ENCODE results near the gene LAMC3.

The LAMC3 gene

DNA sequence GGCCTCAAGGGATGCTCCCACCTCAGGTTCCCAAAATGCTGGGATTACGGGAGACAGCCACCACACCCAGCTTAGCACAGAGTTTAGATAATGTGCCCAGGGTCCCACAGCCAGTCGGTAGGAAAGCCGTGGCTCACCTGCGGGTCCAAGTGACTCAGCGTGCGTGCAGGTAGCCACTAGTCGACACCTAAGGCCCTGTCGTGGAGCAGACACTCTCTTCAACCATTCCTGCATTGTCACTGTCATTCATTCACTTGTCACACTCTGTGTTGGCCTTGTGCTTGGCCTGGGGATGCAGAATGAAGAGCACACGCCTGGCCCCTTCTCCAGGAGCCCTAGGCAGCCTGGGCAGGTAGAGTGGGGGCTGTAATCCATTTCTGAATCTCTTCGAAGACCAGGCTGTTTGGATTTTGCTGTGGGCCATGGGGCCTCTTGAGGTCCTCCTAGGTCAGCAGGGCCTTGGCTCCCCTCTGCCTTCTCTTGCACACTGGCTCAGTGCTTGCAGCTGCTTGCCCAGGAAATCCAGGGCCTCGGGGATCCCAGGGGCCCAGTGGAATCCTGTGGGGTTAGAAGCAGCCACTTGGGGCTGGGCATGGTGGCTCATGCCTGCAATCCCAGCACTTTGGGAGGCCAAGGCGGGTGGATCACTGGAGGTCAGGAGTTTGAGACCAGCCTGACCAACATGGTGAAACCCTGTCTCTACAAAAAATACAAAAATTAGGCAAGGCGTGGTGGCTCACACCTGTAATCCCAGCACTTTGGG, 81.2 kb downstream of the LAMC3 start:
- no peak for ATAC-seq
- no peak for TF ChIP-seq GLIS3 (CRISPR knock-in tag; IDR thresholded peaks at IDR 0.05)
- TF ChIP-seq SNAI2 (CRISPR knock-in tag; IDR thresholded peaks at IDR 0.05): no peak
- TF ChIP-seq ZNF565 (CRISPR knock-in tag; conservative IDR thresholded peaks at IDR 0.05; ENCODE audit: low read depth): no peak
- no peak for TF ChIP-seq PPARA (CRISPR knock-in tag; IDR thresholded peaks at IDR 0.05; ENCODE audit: borderline replicate concordance)
- no peak for TF ChIP-seq PATZ1 (CRISPR knock-in tag; IDR thresholded peaks at IDR 0.05; ENCODE audit: borderline replicate concordance)
- no peak for TF ChIP-seq ARNTL (CRISPR knock-in tag; IDR thresholded peaks at IDR 0.05; ENCODE audit: borderline replicate concordance, low read depth)
- TF ChIP-seq, protein P1, sequence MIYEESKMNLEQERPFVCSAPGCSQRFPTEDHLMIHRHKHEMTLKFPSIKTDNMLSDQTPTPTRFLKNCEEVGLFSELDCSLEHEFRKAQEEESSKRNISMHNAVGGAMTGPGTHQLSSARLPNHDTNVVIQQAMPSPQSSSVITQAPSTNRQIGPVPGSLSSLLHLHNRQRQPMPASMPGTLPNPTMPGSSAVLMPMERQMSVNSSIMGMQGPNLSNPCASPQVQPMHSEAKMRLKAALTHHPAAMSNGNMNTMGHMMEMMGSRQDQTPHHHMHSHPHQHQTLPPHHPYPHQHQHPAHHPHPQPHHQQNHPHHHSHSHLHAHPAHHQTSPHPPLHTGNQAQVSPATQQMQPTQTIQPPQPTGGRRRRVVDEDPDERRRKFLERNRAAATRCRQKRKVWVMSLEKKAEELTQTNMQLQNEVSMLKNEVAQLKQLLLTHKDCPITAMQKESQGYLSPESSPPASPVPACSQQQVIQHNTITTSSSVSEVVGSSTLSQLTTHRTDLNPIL (CRISPR knock-in tag; IDR thresholded peaks at IDR 0.05; ENCODE audit: low read depth): no peak
- TF ChIP-seq ZFP30 (CRISPR knock-in tag; IDR thresholded peaks at IDR 0.05): no peak
- no peak for TF ChIP-seq TOX (CRISPR knock-in tag; IDR thresholded peaks at IDR 0.05; ENCODE audit: borderline replicate concordance)
- TF ChIP-seq BACH2 (CRISPR knock-in tag; IDR thresholded peaks at IDR 0.05; ENCODE audit: borderline replicate concordance): no peak
- TF ChIP-seq ZC3H10 (CRISPR knock-in tag; IDR thresholded peaks at IDR 0.05): no peak
- TF ChIP-seq ZFP3 (CRISPR knock-in tag; IDR thresholded peaks at IDR 0.05): no peak
- TF ChIP-seq, protein P2, sequence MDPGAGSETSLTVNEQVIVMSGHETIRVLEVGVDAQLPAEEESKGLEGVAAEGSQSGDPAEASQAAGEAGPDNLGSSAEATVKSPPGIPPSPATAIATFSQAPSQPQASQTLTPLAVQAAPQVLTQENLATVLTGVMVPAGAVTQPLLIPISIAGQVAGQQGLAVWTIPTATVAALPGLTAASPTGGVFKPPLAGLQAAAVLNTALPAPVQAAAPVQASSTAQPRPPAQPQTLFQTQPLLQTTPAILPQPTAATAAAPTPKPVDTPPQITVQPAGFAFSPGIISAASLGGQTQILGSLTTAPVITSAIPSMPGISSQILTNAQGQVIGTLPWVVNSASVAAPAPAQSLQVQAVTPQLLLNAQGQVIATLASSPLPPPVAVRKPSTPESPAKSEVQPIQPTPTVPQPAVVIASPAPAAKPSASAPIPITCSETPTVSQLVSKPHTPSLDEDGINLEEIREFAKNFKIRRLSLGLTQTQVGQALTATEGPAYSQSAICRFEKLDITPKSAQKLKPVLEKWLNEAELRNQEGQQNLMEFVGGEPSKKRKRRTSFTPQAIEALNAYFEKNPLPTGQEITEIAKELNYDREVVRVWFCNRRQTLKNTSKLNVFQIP (CRISPR knock-in tag; IDR thresholded peaks at IDR 0.05; ENCODE audit: borderline replicate concordance, low read depth): no peak
- TF ChIP-seq OSR1 (CRISPR knock-in tag; IDR thresholded peaks at IDR 0.05): no peak
- TF ChIP-seq ESRRG (CRISPR knock-in tag; IDR thresholded peaks at IDR 0.05): no peak
- TF ChIP-seq ZNF8 (CRISPR knock-in tag; IDR thresholded peaks at IDR 0.05): no peak
- TF ChIP-seq, protein P3, sequence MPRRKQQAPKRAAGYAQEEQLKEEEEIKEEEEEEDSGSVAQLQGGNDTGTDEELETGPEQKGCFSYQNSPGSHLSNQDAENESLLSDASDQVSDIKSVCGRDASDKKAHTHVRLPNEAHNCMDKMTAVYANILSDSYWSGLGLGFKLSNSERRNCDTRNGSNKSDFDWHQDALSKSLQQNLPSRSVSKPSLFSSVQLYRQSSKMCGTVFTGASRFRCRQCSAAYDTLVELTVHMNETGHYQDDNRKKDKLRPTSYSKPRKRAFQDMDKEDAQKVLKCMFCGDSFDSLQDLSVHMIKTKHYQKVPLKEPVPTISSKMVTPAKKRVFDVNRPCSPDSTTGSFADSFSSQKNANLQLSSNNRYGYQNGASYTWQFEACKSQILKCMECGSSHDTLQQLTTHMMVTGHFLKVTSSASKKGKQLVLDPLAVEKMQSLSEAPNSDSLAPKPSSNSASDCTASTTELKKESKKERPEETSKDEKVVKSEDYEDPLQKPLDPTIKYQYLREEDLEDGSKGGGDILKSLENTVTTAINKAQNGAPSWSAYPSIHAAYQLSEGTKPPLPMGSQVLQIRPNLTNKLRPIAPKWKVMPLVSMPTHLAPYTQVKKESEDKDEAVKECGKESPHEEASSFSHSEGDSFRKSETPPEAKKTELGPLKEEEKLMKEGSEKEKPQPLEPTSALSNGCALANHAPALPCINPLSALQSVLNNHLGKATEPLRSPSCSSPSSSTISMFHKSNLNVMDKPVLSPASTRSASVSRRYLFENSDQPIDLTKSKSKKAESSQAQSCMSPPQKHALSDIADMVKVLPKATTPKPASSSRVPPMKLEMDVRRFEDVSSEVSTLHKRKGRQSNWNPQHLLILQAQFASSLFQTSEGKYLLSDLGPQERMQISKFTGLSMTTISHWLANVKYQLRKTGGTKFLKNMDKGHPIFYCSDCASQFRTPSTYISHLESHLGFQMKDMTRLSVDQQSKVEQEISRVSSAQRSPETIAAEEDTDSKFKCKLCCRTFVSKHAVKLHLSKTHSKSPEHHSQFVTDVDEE (CRISPR knock-in tag; IDR thresholded peaks at IDR 0.05): no peak
- TF ChIP-seq ISL1 (CRISPR knock-in tag; IDR thresholded peaks at IDR 0.05): no peak
- no peak for TF ChIP-seq TCF4 (CRISPR knock-in tag; IDR thresholded peaks at IDR 0.05; ENCODE audit: borderline replicate concordance)
- TF ChIP-seq ZNF70 (CRISPR knock-in tag; IDR thresholded peaks at IDR 0.05): no peak

GRCh38 chr9:131091352-131091992, 82.5 kb downstream of the LAMC3 start:
- no peak for ATAC-seq
- TF ChIP-seq ESRRG (CRISPR knock-in tag; IDR thresholded peaks at IDR 0.05) (no peak), RARB (CRISPR knock-in tag; IDR thresholded peaks at IDR 0.05) (no peak), CSDC2 (CRISPR knock-in tag; IDR thresholded peaks at IDR 0.05) (no peak), TCF4 (CRISPR knock-in tag; IDR thresholded peaks at IDR 0.05; ENCODE audit: borderline replicate concordance) (no peak), ARNTL (CRISPR knock-in tag; IDR thresholded peaks at IDR 0.05; ENCODE audit: borderline replicate concordance, low read depth) (no peak), PATZ1 (CRISPR knock-in tag; IDR thresholded peaks at IDR 0.05; ENCODE audit: borderline replicate concordance) (no peak), ZNF8 (CRISPR knock-in tag; IDR thresholded peaks at IDR 0.05) (no peak), ZFP30 (CRISPR knock-in tag; IDR thresholded peaks at IDR 0.05) (no peak), BACH2 (CRISPR knock-in tag; IDR thresholded peaks at IDR 0.05; ENCODE audit: borderline replicate concordance) (no peak), ZNF565 (CRISPR knock-in tag; conservative IDR thresholded peaks at IDR 0.05; ENCODE audit: low read depth) (no peak), OSR1 (CRISPR knock-in tag; IDR thresholded peaks at IDR 0.05) (no peak), GLIS3 (CRISPR knock-in tag; IDR thresholded peaks at IDR 0.05) (no peak), SNAI2 (CRISPR knock-in tag; IDR thresholded peaks at IDR 0.05) (no peak)
- TF ChIP-seq, protein P1 (CRISPR knock-in tag; IDR thresholded peaks at IDR 0.05; ENCODE audit: low read depth): no peak
- TF ChIP-seq, protein P2 (CRISPR knock-in tag; IDR thresholded peaks at IDR 0.05; ENCODE audit: borderline replicate concordance, low read depth): no peak
- TF ChIP-seq, protein P4, sequence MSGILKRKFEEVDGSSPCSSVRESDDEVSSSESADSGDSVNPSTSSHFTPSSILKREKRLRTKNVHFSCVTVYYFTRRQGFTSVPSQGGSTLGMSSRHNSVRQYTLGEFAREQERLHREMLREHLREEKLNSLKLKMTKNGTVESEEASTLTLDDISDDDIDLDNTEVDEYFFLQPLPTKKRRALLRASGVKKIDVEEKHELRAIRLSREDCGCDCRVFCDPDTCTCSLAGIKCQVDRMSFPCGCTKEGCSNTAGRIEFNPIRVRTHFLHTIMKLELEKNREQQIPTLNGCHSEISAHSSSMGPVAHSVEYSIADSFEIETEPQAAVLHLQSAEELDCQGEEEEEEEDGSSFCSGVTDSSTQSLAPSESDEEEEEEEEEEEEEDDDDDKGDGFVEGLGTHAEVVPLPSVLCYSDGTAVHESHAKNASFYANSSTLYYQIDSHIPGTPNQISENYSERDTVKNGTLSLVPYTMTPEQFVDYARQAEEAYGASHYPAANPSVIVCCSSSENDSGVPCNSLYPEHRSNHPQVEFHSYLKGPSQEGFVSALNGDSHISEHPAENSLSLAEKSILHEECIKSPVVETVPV (CRISPR knock-in tag; IDR thresholded peaks at IDR 0.05): no peak
